Mesenteric fat pad (tissue), 1 donor: Measurements from ENCODE around the gene TNFSF13. TPM values are rescaled to one million over a fixed set of nuclear protein-coding genes. Genes with fewer than 3 reads are reported as not detected.

Experiments used
- DNase-seq: peaks from one replicate; pipeline ENCODE4 v3.0.0-alpha.2; 2020; ENCODE audit warnings: low spot score
- total RNA-seq: library from RNA; stranded (reverse); fragmentation: NEBNext Ultra II Directional; extraction: Animal tissue kit (Norgen Biotek cat#: 25700); gene quantifications from one replicate; pipeline ENCODE4 v1.2.1, GENCODE V29; 2021
- donor health status: DM: yes; HTN: yes; CAD: no.

The TNFSF13 gene
- total RNA-seq, 1 donor from 2014 or later = 26.3 TPM

GRCh38 chr17:7573324-7574080 is 15.0 kb downstream of the TNFSF13 start:
- DNase-seq = peak; percentile 95

DNA sequence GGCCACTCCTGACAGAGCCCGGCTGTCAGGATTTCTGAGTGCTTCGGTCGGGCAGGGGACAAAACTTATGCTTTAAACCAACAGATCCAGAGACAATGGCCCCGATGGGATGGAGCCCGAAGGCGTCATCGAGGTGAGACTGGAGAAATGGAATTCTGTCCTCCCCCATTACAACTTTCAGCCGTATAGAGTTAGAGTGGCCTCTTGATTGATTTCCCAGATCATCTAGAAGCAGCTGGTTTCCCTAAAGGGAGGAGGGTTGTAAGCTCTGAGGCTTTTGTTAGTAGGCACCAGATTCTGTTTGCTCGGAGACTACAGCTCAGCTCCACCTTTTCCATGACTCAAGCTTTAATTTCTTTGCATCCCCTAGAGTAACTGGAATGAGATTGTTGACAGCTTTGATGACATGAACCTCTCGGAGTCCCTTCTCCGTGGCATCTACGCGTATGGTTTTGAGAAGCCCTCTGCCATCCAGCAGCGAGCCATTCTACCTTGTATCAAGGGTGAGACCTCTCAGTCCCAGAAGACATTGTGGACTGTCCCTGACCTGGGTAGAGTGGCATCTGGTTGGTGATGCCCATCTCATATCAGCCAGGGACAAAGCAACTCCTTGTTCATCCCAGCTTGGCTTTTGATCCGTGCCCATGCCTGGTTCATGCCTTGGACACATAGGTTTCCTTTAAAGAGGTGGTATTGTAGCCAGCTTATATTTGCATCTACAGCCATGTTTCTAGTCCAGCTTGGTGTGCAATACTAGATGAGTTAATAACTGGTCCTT is 15.8 kb downstream of the TNFSF13 start:
- no peak for DNase-seq

- DNase-seq = no peak
Measured at GRCh38 chr17:7575481-7575883, 16.9 kb downstream of the TNFSF13 start.

DNA sequence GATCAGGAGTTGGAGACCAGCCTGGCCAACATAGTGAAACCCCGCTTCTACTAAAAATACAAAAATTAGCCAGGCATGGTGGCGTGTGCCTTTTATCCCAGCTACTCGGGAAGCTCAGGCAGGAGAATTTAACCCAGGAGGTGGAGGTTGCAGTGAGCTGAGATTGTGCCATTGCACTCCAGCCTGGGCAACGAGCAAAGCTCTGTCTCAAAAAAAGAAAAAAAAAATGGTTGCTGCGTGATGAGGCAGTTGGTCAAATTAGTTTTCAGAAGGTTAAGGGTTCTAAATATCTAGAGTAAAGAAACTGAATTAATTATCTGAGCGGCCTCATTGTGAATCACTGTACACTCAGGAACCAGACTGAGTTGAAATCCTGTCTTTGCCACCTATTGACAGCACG is 17.4 kb downstream of the TNFSF13 start:
- no peak for DNase-seq

GRCh38 chr17:7576432-7576937 is 17.9 kb downstream of the TNFSF13 start:
- DNase-seq = no peak

- no peak for DNase-seq
Measured at GRCh38 chr17:7577327-7578199, 19.0 kb downstream of the TNFSF13 start.

DNA sequence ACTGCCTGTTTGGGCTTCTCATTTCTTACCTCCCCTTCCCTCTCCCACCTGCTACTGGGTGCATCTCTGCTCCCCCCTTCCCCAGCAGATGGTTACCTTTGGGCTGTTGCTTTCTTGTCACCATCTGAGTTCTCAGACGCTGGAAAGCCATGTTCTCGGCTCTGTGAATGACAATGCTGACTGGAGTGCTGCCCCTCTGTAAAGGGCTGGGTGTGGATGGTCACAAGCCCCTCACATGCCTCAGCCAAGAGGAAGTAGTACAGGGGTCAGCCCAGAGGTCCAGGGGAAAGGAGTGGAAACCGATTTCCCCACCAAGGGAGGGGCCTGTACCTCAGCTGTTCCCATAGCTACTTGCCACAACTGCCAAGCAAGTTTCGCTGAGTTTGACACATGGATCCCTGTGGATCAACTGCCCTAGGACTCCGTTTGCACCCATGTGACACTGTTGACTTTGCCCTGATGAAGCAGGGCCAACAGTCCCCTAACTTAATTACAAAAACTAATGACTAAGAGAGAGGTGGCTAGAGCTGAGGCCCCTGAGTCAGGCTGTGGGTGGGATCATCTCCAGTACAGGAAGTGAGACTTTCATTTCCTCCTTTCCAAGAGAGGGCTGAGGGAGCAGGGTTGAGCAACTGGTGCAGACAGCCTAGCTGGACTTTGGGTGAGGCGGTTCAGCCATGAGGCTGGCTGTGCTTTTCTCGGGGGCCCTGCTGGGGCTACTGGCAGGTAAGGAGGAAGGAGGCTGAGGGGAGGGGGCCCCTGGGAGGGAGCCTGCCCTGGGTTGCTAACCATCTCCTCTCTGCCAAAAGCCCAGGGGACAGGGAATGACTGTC is 20.7 kb downstream of the TNFSF13 start, which contains the start of gene CD68:
Gene CD68, plus strand, starts transcription at position 638 of the 833 bp plus-strand sequence. Its CDS starts 40 bp downstream, at position 678.
- no peak for DNase-seq

DNA sequence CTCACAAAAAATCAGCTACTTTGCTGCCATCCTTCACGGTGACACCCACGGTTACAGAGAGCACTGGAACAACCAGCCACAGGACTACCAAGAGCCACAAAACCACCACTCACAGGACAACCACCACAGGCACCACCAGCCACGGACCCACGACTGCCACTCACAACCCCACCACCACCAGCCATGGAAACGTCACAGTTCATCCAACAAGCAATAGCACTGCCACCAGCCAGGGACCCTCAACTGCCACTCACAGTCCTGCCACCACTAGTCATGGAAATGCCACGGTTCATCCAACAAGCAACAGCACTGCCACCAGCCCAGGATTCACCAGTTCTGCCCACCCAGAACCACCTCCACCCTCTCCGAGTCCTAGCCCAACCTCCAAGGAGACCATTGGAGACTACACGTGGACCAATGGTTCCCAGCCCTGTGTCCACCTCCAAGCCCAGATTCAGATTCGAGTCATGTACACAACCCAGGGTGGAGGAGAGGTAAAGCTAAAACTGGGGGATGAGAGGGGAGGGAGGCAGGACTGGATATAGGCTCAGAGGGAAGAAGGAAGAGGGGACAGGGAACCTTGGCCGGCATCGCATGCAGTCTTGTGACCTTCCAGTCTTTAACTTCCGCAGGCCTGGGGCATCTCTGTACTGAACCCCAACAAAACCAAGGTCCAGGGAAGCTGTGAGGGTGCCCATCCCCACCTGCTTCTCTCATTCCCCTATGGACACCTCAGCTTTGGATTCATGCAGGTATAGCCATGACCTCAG is 21.5 kb downstream of the TNFSF13 start:
- no peak for DNase-seq

- DNase-seq = no peak
Measured at GRCh38 chr17:7580604-7581575, 22.3 kb downstream of the TNFSF13 start.

DNA sequence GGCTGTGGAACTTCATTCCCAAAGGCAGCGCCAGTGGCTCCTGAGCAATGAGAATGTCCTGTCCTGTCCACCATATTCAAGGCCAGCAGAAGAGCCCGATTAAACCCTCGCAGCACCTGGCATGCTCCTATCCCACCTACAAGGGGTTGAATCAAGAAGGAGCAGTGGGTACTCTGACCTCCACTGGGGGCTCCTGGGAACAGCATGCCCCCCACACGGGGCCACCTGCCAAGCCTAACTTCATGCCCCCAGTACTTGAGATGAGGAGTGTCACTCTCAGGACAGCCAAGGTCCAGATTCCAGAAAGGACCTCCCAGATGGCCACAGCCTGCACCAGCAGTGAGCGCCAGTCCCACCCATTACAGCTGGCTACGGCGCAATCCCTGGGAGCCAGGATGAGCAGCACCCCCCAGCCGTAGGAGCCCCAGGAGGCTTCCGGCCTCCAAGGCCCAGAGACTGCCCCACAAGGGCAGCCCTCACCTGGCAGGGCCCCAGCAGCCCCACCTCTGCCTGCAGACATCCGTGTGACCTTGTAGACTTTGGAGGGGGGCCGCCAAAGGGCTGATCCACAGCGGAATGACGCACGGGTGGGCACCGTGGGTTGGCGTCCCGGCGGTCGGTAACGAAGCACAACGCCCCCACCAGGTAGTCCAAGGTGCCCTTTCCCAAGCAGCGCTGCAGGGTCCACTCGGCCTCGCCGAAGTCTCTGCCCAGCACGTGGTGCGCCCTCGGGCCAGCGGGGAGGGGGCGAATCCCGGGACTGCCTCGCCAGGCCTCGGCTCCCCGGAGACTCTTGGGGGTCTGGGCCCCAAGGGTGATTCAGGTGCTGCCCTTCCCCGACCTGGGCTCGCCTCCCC is 24.1 kb downstream of the TNFSF13 start:
- no peak for DNase-seq

GRCh38 chr17:7583253-7584109 is 24.9 kb downstream of the TNFSF13 start, which contains the start of gene MPDU1:
TSS of gene MPDU1 (plus strand) at chr17:7583852. CDS start at chr17:7583863, 11 bp downstream.
- DNase-seq = peak; percentile 98

DNA sequence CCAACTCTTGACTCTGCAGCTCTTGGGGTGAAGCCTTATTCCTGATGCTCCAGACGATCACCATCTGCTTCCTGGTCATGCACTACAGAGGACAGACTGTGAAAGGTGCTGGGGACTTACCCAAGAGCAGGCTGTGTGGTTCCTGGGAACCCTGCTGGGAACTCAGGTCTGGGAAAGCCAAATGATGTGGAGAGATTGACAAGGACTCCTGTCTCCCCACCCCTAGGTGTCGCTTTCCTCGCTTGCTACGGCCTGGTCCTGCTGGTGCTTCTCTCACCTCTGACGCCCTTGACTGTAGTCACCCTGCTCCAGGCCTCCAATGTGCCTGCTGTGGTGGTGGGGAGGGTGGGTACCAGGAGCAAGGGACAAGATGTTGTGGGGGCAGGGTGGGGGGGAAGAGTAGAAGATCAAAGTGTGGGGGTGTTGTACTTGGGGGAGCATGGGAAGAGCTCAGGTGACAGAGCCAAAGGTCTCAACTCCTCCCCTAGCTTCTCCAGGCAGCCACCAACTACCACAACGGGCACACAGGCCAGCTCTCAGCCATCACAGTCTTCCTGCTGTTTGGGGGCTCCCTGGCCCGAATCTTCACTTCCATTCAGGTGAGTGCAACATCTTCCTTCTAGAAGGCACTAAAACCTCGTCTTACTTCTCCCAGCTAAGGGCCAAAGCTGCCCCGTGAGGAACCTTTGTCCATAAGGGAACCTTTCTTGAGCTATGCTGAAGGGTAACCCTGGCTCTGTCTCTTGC is 28.3 kb downstream of the TNFSF13 start:
- DNase-seq = no peak

DNA sequence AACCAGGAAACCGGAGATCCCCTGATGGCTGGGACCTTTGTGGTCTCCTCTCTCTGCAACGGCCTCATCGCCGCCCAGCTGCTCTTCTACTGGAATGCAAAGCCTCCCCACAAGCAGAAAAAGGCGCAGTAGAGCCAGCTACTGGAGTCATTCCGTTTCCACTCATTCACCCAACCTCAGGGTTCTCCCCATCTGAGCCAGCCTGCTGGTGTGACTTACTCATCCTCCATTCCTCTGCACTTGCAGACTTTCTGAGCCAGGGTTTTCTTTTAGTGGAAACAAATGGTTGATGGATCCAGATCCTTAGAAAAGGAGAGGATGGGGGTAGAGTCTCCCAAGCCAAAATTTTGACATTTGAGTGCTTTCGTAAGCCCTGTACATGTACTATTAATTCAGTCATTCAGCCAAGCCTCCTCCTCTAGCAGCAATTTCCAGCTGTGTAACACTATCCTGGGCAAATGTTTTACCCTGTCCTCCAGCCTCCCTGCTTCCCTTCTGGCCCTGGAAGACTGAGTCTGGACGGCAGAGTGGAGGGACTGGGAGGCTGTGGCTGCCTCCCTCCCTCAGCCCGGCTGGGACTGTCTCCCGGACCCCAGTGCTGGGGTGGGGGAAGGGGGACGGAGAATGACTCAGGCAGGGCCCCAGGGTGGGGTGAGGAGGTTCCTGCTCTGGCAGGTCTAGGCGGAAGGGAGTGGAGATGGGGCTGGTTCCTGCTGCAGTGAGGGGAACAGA is 29.0 kb downstream of the TNFSF13 start:
- no peak for DNase-seq

- no peak for DNase-seq
Measured at GRCh38 chr17:7588553-7589203, 30.1 kb downstream of the TNFSF13 start.
